NCI-H460 (cell line): ENCODE data around the gene GCGR. TPM values are rescaled to one million over a fixed set of nuclear protein-coding genes. Genes with fewer than 3 reads are reported as not detected.

ENCODE experiments used
- DNase-seq: peaks from one replicate; pipeline ENCODE4 v3.0.0-alpha.2; 2016; ENCODE audit warnings: low read depth; ENCODE audit errors: extremely low read depth
- total RNA-seq: library from RNA; depleted of rRNA; stranded (reverse); fragments of >200 nt; shearing (Covaris generic); gene quantifications from 2 replicates; pipeline ENCODE4 v1.2.3, GENCODE V29; 2014

GCGR gene
- total RNA-seq, 1 experiment from 2014 or later, result 0.40 TPM

- no peak for DNase-seq
Observed at GRCh38 chr17:81811705-81812570, 8.0 kb downstream of the GCGR start.

- no peak for DNase-seq
Observed at GRCh38 chr17:81812571-81813370, 8.8 kb downstream of the GCGR start.

GRCh38 chr17:81813371-81813684 is 9.4 kb downstream of the GCGR start:
- no peak for DNase-seq

GRCh38 chr17:81813861-81814683 is 10.1 kb downstream of the GCGR start:
- no peak for DNase-seq

GRCh38 chr17:81814748-81815645 is 11.0 kb downstream of the GCGR start:
- DNase-seq, result no peak

GRCh38 chr17:81815646-81815986 is 11.7 kb downstream of the GCGR start:
- DNase-seq, result no peak

- no peak for DNase-seq
Observed at GRCh38 chr17:81817758-81818147, 13.8 kb downstream of the GCGR start.

- no peak for DNase-seq
Observed at GRCh38 chr17:81819708-81820107, 15.8 kb downstream of the GCGR start.

- no peak for DNase-seq
Observed at GRCh38 chr17:81821147-81821546, 17.2 kb downstream of the GCGR start.

- peak; percentile 73 for DNase-seq
Observed at GRCh38 chr17:81821603-81822311, 17.8 kb downstream of the GCGR start.

- DNase-seq, result no peak
Observed at GRCh38 chr17:81822312-81822637, 18.3 kb downstream of the GCGR start.

GRCh38 chr17:81822996-81823819 is 19.3 kb downstream of the GCGR start:
- DNase-seq, result no peak

- DNase-seq, result no peak
Observed at GRCh38 chr17:81823820-81824550, 20.0 kb downstream of the GCGR start.

- DNase-seq, result no peak
Observed at GRCh38 chr17:81824595-81824994, 20.6 kb downstream of the GCGR start.

GRCh38 chr17:81825841-81826466 is 22.0 kb downstream of the GCGR start:
- DNase-seq, result no peak

- DNase-seq, result no peak
Observed at GRCh38 chr17:81828656-81829055, 24.7 kb downstream of the GCGR start.

- DNase-seq, result no peak
Observed at GRCh38 chr17:81829858-81830257, 25.9 kb downstream of the GCGR start.

GRCh38 chr17:81831563-81831956 is 27.6 kb downstream of the GCGR start:
- no peak for DNase-seq
